Glutamatergic neuron (in vitro differentiated cells): ENCODE results near the gene KIAA1549. TPM values are rescaled to one million over a fixed set of nuclear protein-coding genes. Genes with fewer than 3 reads are reported as not detected.
A peak's percentile ranks its signal among the peaks of the same experiment; 100 is the strongest.
"Not testable (repeated sequence)": the region's sequence is repeated elsewhere in the genome, so short reads cannot be mapped to it uniquely, and the experiment has no call there.

Experiments used
- DNase-seq: peaks from one replicate; pipeline ENCODE4 v3.0.0; 2022
- H3K27ac Mint-ChIP-seq: one replicate; pipeline ENCODE4 v1.8.0; 2020; ENCODE audit warnings: mild to moderate bottlenecking, mixed read lengths, inconsistent platforms; ENCODE audit not compliant: unreplicated experiment
- H3K27me3 Mint-ChIP-seq: one replicate; pipeline ENCODE4 v1.8.0; 2020; ENCODE audit warnings: mild to moderate bottlenecking, moderate library complexity, mixed read lengths, inconsistent platforms; ENCODE audit not compliant: unreplicated experiment
- H3K36me3 Mint-ChIP-seq: one replicate; pipeline ENCODE4 v1.8.0; 2020; ENCODE audit warnings: mild to moderate bottlenecking, mixed read lengths, inconsistent platforms; ENCODE audit not compliant: unreplicated experiment
- H3K4me1 Mint-ChIP-seq: one replicate; pipeline ENCODE4 v1.8.0; 2020; ENCODE audit warnings: mild to moderate bottlenecking, low read depth, mixed read lengths, inconsistent platforms; ENCODE audit not compliant: unreplicated experiment
- H3K4me3 Mint-ChIP-seq: one replicate; pipeline ENCODE4 v1.8.0; 2020; ENCODE audit warnings: mild to moderate bottlenecking, mixed read lengths, inconsistent platforms; ENCODE audit not compliant: unreplicated experiment
- H3K9me3 Mint-ChIP-seq: one replicate; pipeline ENCODE4 v1.8.0; 2020; ENCODE audit warnings: mild to moderate bottlenecking, moderate library complexity, mixed read lengths, inconsistent platforms; ENCODE audit not compliant: unreplicated experiment
- long read RNA-seq: library from polyadenylated mRNA; unstranded; transcript quantifications from one replicate; pipeline ENCODE4 v2.0.0, GENCODE V29; 2020; ENCODE audit not compliant: unreplicated experiment
- total RNA-seq: library from RNA; stranded (reverse); fragmentation: NEBNext Ultra II Directional; extraction: Animal tissue kit (Norgen Biotek cat#: 25700); gene quantifications from one replicate; pipeline ENCODE4 v1.2.1, GENCODE V29; 2021; ENCODE audit not compliant: unreplicated experiment
- TF ChIP-seq, protein P1 (sequence below): fragments of 200-600 bp; sonication (generic); IDR thresholded peaks from one replicate; pipeline ENCODE4 v1.5.0; 2021; ENCODE audit not compliant: partially characterized antibody, unreplicated experiment

The KIAA1549 gene
- 40.2 TPM for total RNA-seq
- long read RNA-seq, partial matches to known transcripts = 2 of 4 reads
- long read RNA-seq, other reads (novel, unspliced or antisense) = 2 of 4 reads

DNA sequence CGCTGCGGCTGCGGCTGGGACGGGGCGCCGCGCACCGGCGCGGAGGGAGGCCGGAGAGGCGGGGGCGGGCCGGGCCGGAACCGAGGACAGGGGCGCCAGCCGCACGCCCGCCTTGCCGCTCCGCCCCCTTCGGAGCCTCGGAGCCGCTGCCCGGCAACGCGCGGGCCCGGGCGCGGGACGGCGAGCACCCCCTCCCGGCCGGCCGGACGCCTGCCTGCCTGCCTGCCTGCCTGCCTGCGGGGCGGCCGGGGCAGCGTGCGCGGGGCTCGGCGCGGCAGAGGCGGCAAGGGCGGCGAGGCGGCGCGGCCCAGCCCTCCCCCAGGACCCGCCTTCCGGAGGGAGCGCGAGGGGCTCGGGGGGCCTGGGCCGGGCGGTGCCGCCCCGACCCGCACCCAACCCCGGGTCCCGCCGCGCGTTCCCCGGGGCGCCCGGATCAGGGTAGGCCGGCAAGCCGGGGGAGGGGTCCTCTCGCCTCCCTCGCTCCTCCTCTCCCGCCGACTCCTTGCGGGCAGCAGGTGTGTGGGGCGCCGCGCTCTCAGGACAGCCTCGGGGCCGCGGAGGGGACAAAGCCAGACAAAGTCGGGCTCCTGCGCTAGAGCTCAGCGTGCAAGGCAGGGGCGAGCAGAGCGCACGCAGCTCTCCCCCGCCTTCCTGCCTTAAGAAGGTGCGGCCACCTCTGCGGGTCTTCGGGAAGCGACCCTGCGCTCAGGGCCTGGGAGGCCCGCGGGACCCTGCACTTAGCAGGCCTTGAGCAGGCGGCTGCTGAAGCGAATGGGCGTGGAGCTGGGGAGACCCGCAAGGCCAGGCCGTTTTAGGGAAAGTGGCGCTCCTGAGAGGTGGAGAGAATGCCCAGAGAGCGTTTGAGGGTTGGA is at the start of gene KIAA1549:
KIAA1549 (minus strand) TSS at position 58 of the 872 bp plus-strand sequence. CDS start 120 bp downstream, outside the sequence.
- peaks cover 15% of the 10 kb centered on the region for H3K9me3 Mint-ChIP-seq
- peaks cover 18% of the 10 kb centered on the region for H3K4me1 Mint-ChIP-seq
- peaks cover 13% of the 10 kb centered on the region for H3K27me3 Mint-ChIP-seq
- peak within 1 kb of the TSS; percentile 93 for H3K4me3 Mint-ChIP-seq
- TF ChIP-seq, protein P1, sequence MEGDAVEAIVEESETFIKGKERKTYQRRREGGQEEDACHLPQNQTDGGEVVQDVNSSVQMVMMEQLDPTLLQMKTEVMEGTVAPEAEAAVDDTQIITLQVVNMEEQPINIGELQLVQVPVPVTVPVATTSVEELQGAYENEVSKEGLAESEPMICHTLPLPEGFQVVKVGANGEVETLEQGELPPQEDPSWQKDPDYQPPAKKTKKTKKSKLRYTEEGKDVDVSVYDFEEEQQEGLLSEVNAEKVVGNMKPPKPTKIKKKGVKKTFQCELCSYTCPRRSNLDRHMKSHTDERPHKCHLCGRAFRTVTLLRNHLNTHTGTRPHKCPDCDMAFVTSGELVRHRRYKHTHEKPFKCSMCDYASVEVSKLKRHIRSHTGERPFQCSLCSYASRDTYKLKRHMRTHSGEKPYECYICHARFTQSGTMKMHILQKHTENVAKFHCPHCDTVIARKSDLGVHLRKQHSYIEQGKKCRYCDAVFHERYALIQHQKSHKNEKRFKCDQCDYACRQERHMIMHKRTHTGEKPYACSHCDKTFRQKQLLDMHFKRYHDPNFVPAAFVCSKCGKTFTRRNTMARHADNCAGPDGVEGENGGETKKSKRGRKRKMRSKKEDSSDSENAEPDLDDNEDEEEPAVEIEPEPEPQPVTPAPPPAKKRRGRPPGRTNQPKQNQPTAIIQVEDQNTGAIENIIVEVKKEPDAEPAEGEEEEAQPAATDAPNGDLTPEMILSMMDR = no peak
- DNase-seq = peak; percentile 82
- peak within 1 kb of the TSS; percentile 88 for H3K27ac Mint-ChIP-seq
- H3K36me3 Mint-ChIP-seq = peaks cover 6% of the 10 kb centered on the region

DNA sequence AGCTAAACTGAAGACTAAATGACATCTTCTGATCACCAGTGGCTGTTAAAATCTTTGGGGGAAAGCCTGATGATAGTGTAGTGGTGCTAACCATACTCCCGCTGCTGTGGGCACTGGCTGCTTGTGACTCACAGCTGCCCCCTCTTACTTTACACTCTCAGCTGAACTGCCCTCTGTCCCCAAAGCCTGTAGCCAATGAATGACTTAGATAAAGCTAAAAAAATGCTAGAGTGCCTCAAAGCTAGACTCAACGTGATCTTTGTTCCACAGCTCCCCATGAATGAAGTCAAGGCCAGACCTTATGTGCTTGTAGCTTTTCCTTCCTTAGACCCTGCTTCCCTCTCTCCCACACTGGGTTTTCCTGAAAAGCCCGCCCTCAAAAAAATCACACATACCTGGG is 48.2 kb upstream of the KIAA1549 start:
- no peak overlapping the region for H3K4me3 Mint-ChIP-seq
- no peaks in the 10 kb centered on the region for H3K36me3 Mint-ChIP-seq

DNA sequence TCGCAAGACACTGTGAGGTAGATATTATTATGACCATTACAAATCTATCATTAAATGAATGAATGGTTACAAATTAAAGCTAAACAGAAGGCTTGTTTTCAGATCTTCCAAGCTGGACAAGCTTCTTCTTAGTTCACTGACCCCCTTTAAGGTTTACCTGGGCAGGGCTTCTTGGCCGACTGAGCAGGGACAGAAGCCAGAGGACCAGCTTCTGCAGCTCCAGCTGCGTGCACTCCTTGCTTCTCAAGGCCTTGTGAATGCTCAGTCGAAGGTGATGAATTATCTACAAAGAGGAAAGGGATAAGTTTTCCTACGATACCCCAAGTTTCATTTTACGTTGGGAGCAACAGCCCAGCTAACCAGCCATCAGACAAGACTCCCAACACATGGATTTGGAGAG is 45.4 kb upstream of the KIAA1549 start:
- Mint-ChIP-seq H3K4me1 (no peaks in the 10 kb centered on the region), H3K36me3 (no peaks in the 10 kb centered on the region), H3K27ac (no peak overlapping the region), H3K27me3 (no peaks in the 10 kb centered on the region), H3K9me3 (no peaks in the 10 kb centered on the region), H3K4me3 (no peak overlapping the region)
- no peak for DNase-seq
- TF ChIP-seq, protein P1 = no peak

More for the DNA sequence above, 48.2 kb upstream of the KIAA1549 start:
- no peaks in the 10 kb centered on the region for H3K9me3 Mint-ChIP-seq
- H3K27ac Mint-ChIP-seq = no peak overlapping the region
- DNase-seq = no peak
- TF ChIP-seq, protein P1 = no peak
- no peaks in the 10 kb centered on the region for H3K27me3 Mint-ChIP-seq
- H3K4me1 Mint-ChIP-seq = no peaks in the 10 kb centered on the region

DNA sequence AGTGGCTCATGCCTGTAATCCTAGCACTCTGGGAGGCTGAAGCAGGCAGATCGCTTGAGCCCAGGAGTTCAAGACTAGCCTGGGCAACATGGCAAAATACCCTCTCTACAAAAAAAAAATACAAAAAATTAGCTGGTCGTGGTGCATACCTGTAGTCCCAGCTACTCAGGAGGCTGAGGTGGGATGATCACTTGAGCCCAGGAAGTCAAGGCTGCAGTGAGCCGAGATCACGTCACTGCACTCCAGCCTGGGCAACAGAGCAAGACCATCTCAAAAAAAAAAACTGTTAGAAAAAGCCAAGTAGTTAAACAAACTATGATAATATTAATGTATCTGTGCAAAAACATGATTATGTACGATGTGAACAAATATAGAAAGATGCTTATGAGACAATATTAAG is 44.7 kb upstream of the KIAA1549 start:
- not testable (repeated sequence) for H3K27ac Mint-ChIP-seq, H3K27me3 Mint-ChIP-seq, H3K4me1 Mint-ChIP-seq, H3K9me3 Mint-ChIP-seq, H3K4me3 Mint-ChIP-seq, H3K36me3 Mint-ChIP-seq, DNase-seq

DNA sequence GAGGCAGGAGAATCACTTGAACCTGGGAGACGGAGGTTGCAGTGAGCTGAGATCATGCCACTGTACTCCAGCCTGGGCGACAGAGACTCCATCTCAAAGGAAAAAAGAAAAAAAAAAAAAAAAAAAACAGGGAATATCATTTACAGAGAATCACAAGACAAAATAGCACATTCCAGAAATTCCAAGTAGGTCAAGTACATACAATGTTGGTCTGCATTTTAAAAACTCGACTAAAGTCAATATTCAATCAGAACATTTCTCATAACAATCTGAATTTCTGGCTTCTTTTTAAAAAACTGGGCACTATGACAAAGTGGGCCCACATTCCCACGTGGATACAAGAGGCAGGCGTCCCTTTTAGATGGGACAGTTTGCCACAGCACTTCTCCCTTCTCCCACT is 41.9 kb upstream of the KIAA1549 start:
- TF ChIP-seq, protein P1 = no peak
- Mint-ChIP-seq H3K36me3 (no peaks in the 10 kb centered on the region), H3K9me3 (no peaks in the 10 kb centered on the region), H3K27ac (no peak overlapping the region), H3K27me3 (no peaks in the 10 kb centered on the region), H3K4me1 (no peaks in the 10 kb centered on the region), H3K4me3 (no peak overlapping the region)
- no peak for DNase-seq
